Activated CD8-positive, alpha-beta T cell treated with anti-CD3 and anti-CD28 coated beads for 36 hours (primary cell): ENCODE data around the gene EYA4. TPM values are rescaled to one million over a fixed set of nuclear protein-coding genes. Genes with fewer than 3 reads are reported as not detected.

Experiments
- ATAC-seq: fragments of 200-7000 bp; cut with Tn5 transposase; one replicate; pipeline ENCODE4 v1.10.0; 2021; ENCODE audit warnings: mild to moderate bottlenecking, moderate library complexity
- CTCF ChIA-PET: fragments of 350-600 bp; sonication (Branson Sonifier 250); formaldehyde crosslinking; loops from one replicate; lab custom pipeline; 2021; ENCODE audit warnings: antibody characterized with exemption; lab: Charles Lee
- POLR2A ChIA-PET: fragments of 350-600 bp; sonication (Branson Sonifier 250); formaldehyde crosslinking; loops from one replicate; lab custom pipeline; 2021; ENCODE audit warnings: antibody characterized with exemption; lab: Charles Lee
- DNase-seq: peaks from one replicate; pipeline ENCODE4 v3.0.0-alpha.2; 2020
- H3K27ac Mint-ChIP-seq: one replicate; pipeline ENCODE4 v1.8.0; 2021; ENCODE audit warnings: mild to moderate bottlenecking, mixed read lengths
- H3K27me3 Mint-ChIP-seq: one replicate; pipeline ENCODE4 v1.8.0; 2021; ENCODE audit warnings: mixed read lengths
- H3K36me3 Mint-ChIP-seq: one replicate; pipeline ENCODE4 v1.8.0; 2021; ENCODE audit warnings: low read depth, mixed read lengths
- H3K4me1 Mint-ChIP-seq: one replicate; pipeline ENCODE4 v1.8.0; 2021; ENCODE audit warnings: low read depth, mixed read lengths
- H3K4me3 Mint-ChIP-seq: one replicate; pipeline ENCODE4 v1.8.0; 2021; ENCODE audit warnings: mild to moderate bottlenecking, moderate library complexity, mixed read lengths
- H3K9me3 Mint-ChIP-seq: one replicate; pipeline ENCODE4 v1.8.0; 2021; ENCODE audit warnings: mixed read lengths
- CTCF ChIP-seq: fragments of 200-600 bp; IDR thresholded peaks from one replicate; pipeline ENCODE4 v1.8.0; 2022; ENCODE audit warnings: antibody characterized with exemption, mild to moderate bottlenecking
- intact Hi-C: fragments of 100-400 bp; cut with micrococcal nuclease; formaldehyde crosslinking; loops from one replicate; pipeline ENCODE4 v1.10.0; 2022
- total RNA-seq, 2 experiments: library from RNA; stranded (reverse); gene quantifications; one replicate each; pipeline ENCODE4 v1.2.3, GENCODE V29; 2021

EYA4 gene
- total RNA-seq, 2 experiments from 2014 or later = not detected

GRCh38 chr6:133404728-133405127 is 163.6 kb downstream of the EYA4 start:
- CTCF ChIA-PET = no interaction called here
- no peak for TF ChIP-seq CTCF
- no peaks in the 10 kb centered on the region for H3K36me3 Mint-ChIP-seq
- no peaks in the 10 kb centered on the region for H3K27me3 Mint-ChIP-seq
- no peak for DNase-seq
- H3K27ac Mint-ChIP-seq = no peak overlapping the region
- no peak overlapping the region for H3K4me3 Mint-ChIP-seq
- intact Hi-C loops = no loop called here
- POLR2A ChIA-PET = no interaction called here
- H3K4me1 Mint-ChIP-seq = no peaks in the 10 kb centered on the region
- ATAC-seq = no peak
- peaks cover 2% of the 10 kb centered on the region for H3K9me3 Mint-ChIP-seq

- Mint-ChIP-seq H3K4me3 (no peak overlapping the region), H3K27me3 (no peaks in the 10 kb centered on the region), H3K9me3 (no peaks in the 10 kb centered on the region), H3K4me1 (no peaks in the 10 kb centered on the region), H3K36me3 (no peaks in the 10 kb centered on the region), H3K27ac (no peak overlapping the region)
- ChIA-PET POLR2A (no interaction called here), CTCF (no interaction called here)
- intact Hi-C loops = no loop called here
- ATAC-seq (no peak), DNase-seq (no peak)
- TF ChIP-seq CTCF = no peak
These were observed 166.4 kb downstream of the EYA4 start for GRCh38 chr6:133407320-133408100.

- Mint-ChIP-seq H3K36me3 (no peaks in the 10 kb centered on the region), H3K4me1 (no peaks in the 10 kb centered on the region), H3K4me3 (no peak overlapping the region), H3K27ac (no peak overlapping the region), H3K27me3 (no peaks in the 10 kb centered on the region), H3K9me3 (no peaks in the 10 kb centered on the region)
- DNase-seq = no peak
- intact Hi-C loops = no loop called here
- CTCF ChIA-PET = no interaction called here
- no peak for ATAC-seq
- POLR2A ChIA-PET = no interaction called here
- TF ChIP-seq CTCF = no peak
These were observed 167.0 kb downstream of the EYA4 start for GRCh38 chr6:133408132-133408531.

- Mint-ChIP-seq H3K4me3 (no peak overlapping the region), H3K36me3 (no peaks in the 10 kb centered on the region), H3K27ac (no peak overlapping the region), H3K4me1 (no peaks in the 10 kb centered on the region), H3K9me3 (no peaks in the 10 kb centered on the region), H3K27me3 (no peaks in the 10 kb centered on the region)
- intact Hi-C loops = no loop called here
- DNase-seq (no peak), ATAC-seq (no peak)
- TF ChIP-seq CTCF = no peak
- CTCF ChIA-PET = no interaction called here
- POLR2A ChIA-PET = no interaction called here
These were observed 167.4 kb downstream of the EYA4 start for GRCh38 chr6:133408543-133408942.

- H3K36me3 Mint-ChIP-seq = no peaks in the 10 kb centered on the region
- no peak overlapping the region for H3K4me3 Mint-ChIP-seq
- H3K27ac Mint-ChIP-seq = no peak overlapping the region
- TF ChIP-seq CTCF = no peak
- no peaks in the 10 kb centered on the region for H3K4me1 Mint-ChIP-seq
- intact Hi-C loops = no loop called here
- ChIA-PET POLR2A (interaction anchor here (0.9 kb wide), 1 partner anchor 13 kb away, joined by 4 read pairs; no protein-coding TSS in a partner anchor), CTCF (no interaction called here)
- H3K27me3 Mint-ChIP-seq = no peaks in the 10 kb centered on the region
- no peaks in the 10 kb centered on the region for H3K9me3 Mint-ChIP-seq
- ATAC-seq (no peak), DNase-seq (no peak)
These were observed 169.7 kb downstream of the EYA4 start for GRCh38 chr6:133410638-133411435.
